GM12878 (cell line): ENCODE data around the gene HOXA10. TPM values are rescaled to one million over a fixed set of nuclear protein-coding genes. Genes with fewer than 3 reads are reported as not detected.

Experiments used
- ATAC-seq: fragments of 200-7000 bp; cut with Tn5 transposase; 3 replicates; pipeline ENCODE4 v1.9.1; 2020; ENCODE audit warnings: mild to moderate bottlenecking, moderate library complexity
- BruUV-seq: library from RNA; stranded (reverse); fragments of 400-500 nt; replicated peaks from 2 replicates; lab custom pipeline; 2021; lab: Mats Ljungman, UMichigan
- CTCF ChIA-PET: fragments of 300-600 bp; sonication (Branson Sonifier 250); formaldehyde crosslinking; extraction: SDS; loops from one replicate; lab custom pipeline; 2021; ENCODE audit warnings: inconsistent platforms; lab: Yijun Ruan, JAX
- POLR2A ChIA-PET: fragments of 350-600 bp; formaldehyde crosslinking; extraction: SDS; loops from one replicate; lab custom pipeline; 2021; ENCODE audit warnings: inconsistent platforms; lab: Charles Lee
- RAD21 ChIA-PET: fragments of 300-600 bp; sonication (Branson Sonifier 250); formaldehyde crosslinking; loops from one replicate; lab custom pipeline; 2023; ENCODE audit warnings: antibody characterized with exemption; ENCODE audit not compliant: unreplicated experiment; lab: Charles Lee
- SMC1A ChIA-PET: fragments of 300-600 bp; sonication (Branson Sonifier 250); formaldehyde crosslinking; loops from one replicate; lab custom pipeline; 2023; ENCODE audit not compliant: unreplicated experiment, uncharacterized antibody; lab: Charles Lee
- DNase-seq: peaks from one replicate; pipeline ENCODE4 v3.0.0-alpha.2; 2011; ENCODE audit warnings: low read depth, low spot score
- FAIRE-seq: peaks from 3 replicates; lab custom pipeline; 2011; peaks lifted over from hg19 to GRCh38; lab: Jason Lieb, UNC
- H2AFZ ChIP-seq: 2 replicates; pipeline ENCODE4 v1.6.0; 2011; ENCODE audit warnings: low read depth, low read length, control low read depth; ENCODE audit not compliant: control insufficient read depth
- H3K27ac ChIP-seq: 2 replicates; pipeline ENCODE4 v1.5.1; 2011; ENCODE audit warnings: control low read depth; ENCODE audit not compliant: control insufficient read depth, insufficient read depth
- H3K27me3 ChIP-seq, 2 experiments: replicated peaks in 1 of 2; 2 replicates each; pipeline versions ENCODE4 v1.6.0 to v1.6.1; 2011; ENCODE audit warnings: low read length in 1 of 2; ENCODE audit not compliant: control insufficient read depth in 2 of 2, insufficient read depth in 2 of 2
- H3K36me3 ChIP-seq, 2 experiments: 2 replicates each; pipeline ENCODE4 v1.5.1; 2011; ENCODE audit warnings: low read length in 1 of 2; ENCODE audit not compliant: control insufficient read depth in 2 of 2, insufficient read depth in 2 of 2
- H3K4me1 ChIP-seq: 2 replicates; pipeline ENCODE4 v1.6.1; 2011; ENCODE audit warnings: mild to moderate bottlenecking, low read length, moderate library complexity, mixed read lengths; ENCODE audit not compliant: control insufficient read depth, insufficient read depth
- H3K4me2 ChIP-seq: 2 replicates; pipeline ENCODE4 v1.6.0; 2011; ENCODE audit warnings: control low read depth; ENCODE audit not compliant: control insufficient read depth, insufficient read depth
- H3K4me3 ChIP-seq: fragments of 200-600 bp; sonication (generic); 2 replicates; pipeline ENCODE4 v1.5.1; 2016
- H3K79me2 ChIP-seq: 2 replicates; pipeline ENCODE4 v1.6.0; 2011; ENCODE audit warnings: low read length; ENCODE audit not compliant: control insufficient read depth, insufficient read depth
- H3K9ac ChIP-seq: 2 replicates; pipeline ENCODE4 v1.8.0; 2011; ENCODE audit warnings: low read length, control low read depth, mixed read lengths; ENCODE audit not compliant: control insufficient read depth, insufficient read depth
- H3K9me3 ChIP-seq: replicated peaks from 3 replicates; pipeline ENCODE4 v1.5.1; 2011; ENCODE audit warnings: mild to moderate bottlenecking, low read length; ENCODE audit not compliant: control insufficient read depth, insufficient read depth
- H4K20me1 ChIP-seq: 2 replicates; pipeline ENCODE4 v1.6.0; 2011; ENCODE audit not compliant: control insufficient read depth, insufficient read depth
- CBFB ChIP-seq: IDR thresholded peaks from 2 replicates; pipeline ENCODE4 v1.6.1; 2016; ENCODE audit warnings: antibody characterized with exemption, low read depth
- CREB1 ChIP-seq: IDR thresholded peaks from 2 replicates; pipeline ENCODE4 v1.6.1; 2012; ENCODE audit warnings: low read depth, mild to moderate bottlenecking, inconsistent platforms
- GABPA ChIP-seq: IDR thresholded peaks from 2 replicates; pipeline ENCODE4 v1.6.1; 2014; ENCODE audit warnings: antibody characterized with exemption, low read depth, mild to moderate bottlenecking, inconsistent platforms
- JUND ChIP-seq: IDR thresholded peaks from 2 replicates; pipeline ENCODE4 v1.6.1; 2012; ENCODE audit warnings: low read depth, mild to moderate bottlenecking, low read length, improper control_type of control experiment, moderate library complexity
- NBN ChIP-seq: fragments of 450-650 bp; IDR thresholded peaks from 2 replicates; pipeline ENCODE4 v1.6.1; 2016
- NR2C2 ChIP-seq: IDR thresholded peaks from 2 replicates; pipeline ENCODE4 v1.6.1; 2011; ENCODE audit warnings: borderline replicate concordance, low read depth; ENCODE audit not compliant: control insufficient read depth, insufficient read length
- TBL1XR1 ChIP-seq: IDR thresholded peaks from 2 replicates; pipeline ENCODE4 v1.6.1; 2012; ENCODE audit warnings: low read depth, low read length, improper control_type of control experiment
- ZNF217 ChIP-seq: fragments of 450-650 bp; IDR thresholded peaks from 2 replicates; pipeline ENCODE4 v1.6.1; 2017; ENCODE audit warnings: antibody characterized with exemption, mild to moderate bottlenecking
- ZNF24 ChIP-seq: fragments of 450-650 bp; IDR thresholded peaks from 2 replicates; pipeline ENCODE4 v1.6.1; 2017; ENCODE audit warnings: antibody characterized with exemption, mild to moderate bottlenecking
- WGBS: methylation state at CpG from one replicate; pipeline ENCODE4 v1.1.6; 2016; ENCODE audit warnings: low lambda C conversion rate; ENCODE audit not compliant: insufficient replicate concordance, insufficient coverage; ENCODE audit errors: missing lambda C conversion rate; 5-methylcytosine and 5-hydroxymethylcytosine counted together
- in situ Hi-C: fragments of 300-500 bp; cut with MboI; formaldehyde crosslinking; loops from 9 replicates; pipeline ENCODE4 v1.14.3; 2018; ENCODE audit warnings: mixed read lengths
- intact Hi-C: fragments of 100-400 bp; cut with micrococcal nuclease; formaldehyde crosslinking; loops from one replicate; pipeline ENCODE4 v1.14.2; 2022; ENCODE audit not compliant: unreplicated experiment
- polyA plus RNA-seq, 11 experiments: library from polyadenylated mRNA; depleted of rRNA in 4 of 11; unstranded in 6 of 11; stranded (reverse) in 5 of 11; fragments of >200 nt; fragmentation: Nextera tagmentation in 4 of 11; fragmentation: Illumina TruSeq in 1 of 11; extraction: Ambion mirVana in 4 of 11; extraction: Trizol in 1 of 11; gene quantifications; 1 replicate in 1 of 11; 2 replicates in 10 of 11; pipeline versions ENCODE4 v1.2.1 to v1.2.3, GENCODE V29; 2011 to 2016; ENCODE audit warnings: inconsistent platforms in 2 of 11, missing spikeins in 2 of 11, low read depth in 1 of 11
- total RNA-seq, 4 experiments: library from RNA; depleted of rRNA in 3 of 4; stranded (reverse); fragments of >200 nt in 3 of 4; fragmentation: Illumina TruSeq in 1 of 4; extraction: Trizol in 1 of 4; gene quantifications; 2 replicates each; pipeline versions ENCODE4 v1.2.1 to v1.2.3, GENCODE V29; 2013 to 2021
- TF ChIP-seq, protein P1 (sequence below): fragments of 450-650 bp; IDR thresholded peaks from 2 replicates; pipeline ENCODE4 v1.6.1; 2018; ENCODE audit warnings: mild to moderate bottlenecking, low read depth, moderate library complexity; ENCODE audit not compliant: partially characterized antibody
- TF ChIP-seq, protein P2 (sequence below): fragments of 450-650 bp; IDR thresholded peaks from 2 replicates; pipeline ENCODE4 v1.6.1; 2016; ENCODE audit warnings: mild to moderate bottlenecking
- TF ChIP-seq, protein P3 (sequence below): IDR thresholded peaks from 2 replicates; pipeline ENCODE4 v1.6.1; 2012; ENCODE audit warnings: mild to moderate bottlenecking, low read depth, low read length

HOXA10 gene
- total and polyA plus RNA-seq, 10 of the 15 experiments (the other 5 are each of a cell fraction or from before 2014, with no cell fraction given) = not detected

DNA sequence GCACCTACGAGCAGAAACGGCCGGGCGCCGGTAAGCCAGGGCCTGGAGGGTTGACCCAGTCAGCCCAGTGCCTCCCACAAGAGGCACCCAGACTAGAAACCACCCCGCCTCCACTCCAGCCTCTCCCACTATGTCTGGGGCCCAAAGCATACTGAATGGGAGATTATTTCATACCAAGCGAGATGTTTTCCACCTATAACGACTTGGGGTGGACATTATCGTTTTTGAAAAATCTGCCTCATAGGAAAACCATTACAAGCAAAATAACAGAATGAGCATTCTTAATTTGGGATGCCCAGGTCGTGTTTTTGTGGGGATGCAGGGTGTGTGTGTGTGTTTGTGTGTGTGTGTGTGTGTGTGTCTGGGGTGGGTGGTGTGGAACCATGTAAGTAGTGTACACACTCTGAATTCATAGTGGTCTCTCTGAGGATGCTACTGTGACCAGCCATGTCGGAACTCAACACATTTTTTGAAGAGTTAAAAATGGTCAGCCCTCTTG lies 28.2 kb downstream of the HOXA10 start (continued):
- TF ChIP-seq, protein P1, sequence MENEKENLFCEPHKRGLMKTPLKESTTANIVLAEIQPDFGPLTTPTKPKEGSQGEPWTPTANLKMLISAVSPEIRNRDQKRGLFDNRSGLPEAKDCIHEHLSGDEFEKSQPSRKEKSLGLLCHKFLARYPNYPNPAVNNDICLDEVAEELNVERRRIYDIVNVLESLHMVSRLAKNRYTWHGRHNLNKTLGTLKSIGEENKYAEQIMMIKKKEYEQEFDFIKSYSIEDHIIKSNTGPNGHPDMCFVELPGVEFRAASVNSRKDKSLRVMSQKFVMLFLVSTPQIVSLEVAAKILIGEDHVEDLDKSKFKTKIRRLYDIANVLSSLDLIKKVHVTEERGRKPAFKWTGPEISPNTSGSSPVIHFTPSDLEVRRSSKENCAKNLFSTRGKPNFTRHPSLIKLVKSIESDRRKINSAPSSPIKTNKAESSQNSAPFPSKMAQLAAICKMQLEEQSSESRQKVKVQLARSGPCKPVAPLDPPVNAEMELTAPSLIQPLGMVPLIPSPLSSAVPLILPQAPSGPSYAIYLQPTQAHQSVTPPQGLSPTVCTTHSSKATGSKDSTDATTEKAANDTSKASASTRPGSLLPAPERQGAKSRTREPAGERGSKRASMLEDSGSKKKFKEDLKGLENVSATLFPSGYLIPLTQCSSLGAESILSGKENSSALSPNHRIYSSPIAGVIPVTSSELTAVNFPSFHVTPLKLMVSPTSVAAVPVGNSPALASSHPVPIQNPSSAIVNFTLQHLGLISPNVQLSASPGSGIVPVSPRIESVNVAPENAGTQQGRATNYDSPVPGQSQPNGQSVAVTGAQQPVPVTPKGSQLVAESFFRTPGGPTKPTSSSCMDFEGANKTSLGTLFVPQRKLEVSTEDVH = no peak
- TF ChIP-seq, all 136 proteins: peak for 0

DNA sequence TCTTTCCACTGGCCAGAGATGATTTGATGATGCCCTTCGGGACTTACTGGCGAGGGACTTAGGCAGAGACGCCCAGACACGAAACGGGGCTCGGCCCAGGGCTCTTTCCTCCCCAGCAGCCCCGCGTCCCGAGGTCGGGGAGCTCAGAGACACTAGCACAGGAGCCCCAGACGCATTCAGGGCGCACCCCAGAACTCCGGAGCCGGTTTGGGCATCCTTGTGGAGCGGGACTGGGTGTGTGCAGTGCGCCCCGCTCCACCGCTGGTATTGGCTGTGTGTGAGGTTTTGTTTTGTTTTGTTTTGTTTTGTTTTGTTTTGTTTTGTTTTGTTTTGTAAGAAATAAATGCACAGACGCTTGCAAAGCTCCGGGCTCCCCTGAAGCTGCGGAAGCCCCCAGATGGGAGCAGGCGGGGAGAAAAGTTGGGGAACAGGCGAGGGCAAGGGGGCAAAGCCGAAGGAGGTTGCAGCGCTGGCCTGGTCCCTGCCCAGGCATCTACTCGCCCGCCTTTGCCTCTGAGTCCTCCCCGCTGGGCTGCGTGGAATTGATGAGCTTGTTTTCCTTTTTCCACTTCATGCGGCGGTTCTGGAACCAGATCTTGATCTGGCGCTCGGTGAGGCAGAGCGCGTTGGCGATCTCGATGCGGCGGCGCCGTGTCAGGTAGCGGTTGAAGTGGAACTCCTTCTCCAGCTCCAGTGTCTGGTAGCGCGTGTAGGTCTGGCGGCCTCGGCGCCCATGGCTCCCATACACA lies 28.8 kb downstream of the HOXA10 start:
- ATAC-seq (no peak), FAIRE-seq (no peak), DNase-seq (no peak)
- H3K79me2 ChIP-seq = no peaks in the 10 kb centered on the region
- no peaks in the 10 kb centered on the region; the same call in 2 of the 3 replicates for H3K9me3 ChIP-seq
- no peaks in the 10 kb centered on the region for H4K20me1 ChIP-seq
- no peaks in the 10 kb centered on the region for H3K4me1 ChIP-seq
- ChIA-PET CTCF (interaction anchor here (0.8 kb wide), 1 partner anchor 465 kb away, joined by 3 read pairs; no protein-coding TSS in a partner anchor), RAD21 (interaction anchor here (0.5 kb wide), 1 partner anchor 78 kb away, joined by 3 read pairs; no protein-coding TSS in a partner anchor), POLR2A (no interaction called here), SMC1A (no interaction called here)
- H2AFZ ChIP-seq = no peak overlapping the region
- no peak overlapping the region for H3K9ac ChIP-seq
- no peak overlapping the region for H3K4me2 ChIP-seq
- 87% methylated on average over 47 of the region's 47 CpGs for WGBS
- intact Hi-C loops (no loop called here), in situ Hi-C loops (no loop called here)
- H3K27ac ChIP-seq = no peak overlapping the region
- H3K27me3 ChIP-seq = peaks cover 8 to 22% of the 10 kb centered on the region in 2 experiments
- no TSS peak for BruUV-seq
- H3K4me3 ChIP-seq = no peak overlapping the region
- H3K36me3 ChIP-seq = no peaks in the 10 kb centered on the region
- TF ChIP-seq, protein P2, sequence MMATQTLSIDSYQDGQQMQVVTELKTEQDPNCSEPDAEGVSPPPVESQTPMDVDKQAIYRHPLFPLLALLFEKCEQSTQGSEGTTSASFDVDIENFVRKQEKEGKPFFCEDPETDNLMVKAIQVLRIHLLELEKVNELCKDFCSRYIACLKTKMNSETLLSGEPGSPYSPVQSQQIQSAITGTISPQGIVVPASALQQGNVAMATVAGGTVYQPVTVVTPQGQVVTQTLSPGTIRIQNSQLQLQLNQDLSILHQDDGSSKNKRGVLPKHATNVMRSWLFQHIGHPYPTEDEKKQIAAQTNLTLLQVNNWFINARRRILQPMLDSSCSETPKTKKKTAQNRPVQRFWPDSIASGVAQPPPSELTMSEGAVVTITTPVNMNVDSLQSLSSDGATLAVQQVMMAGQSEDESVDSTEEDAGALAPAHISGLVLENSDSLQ = no peak
- TF ChIP-seq, protein P3, sequence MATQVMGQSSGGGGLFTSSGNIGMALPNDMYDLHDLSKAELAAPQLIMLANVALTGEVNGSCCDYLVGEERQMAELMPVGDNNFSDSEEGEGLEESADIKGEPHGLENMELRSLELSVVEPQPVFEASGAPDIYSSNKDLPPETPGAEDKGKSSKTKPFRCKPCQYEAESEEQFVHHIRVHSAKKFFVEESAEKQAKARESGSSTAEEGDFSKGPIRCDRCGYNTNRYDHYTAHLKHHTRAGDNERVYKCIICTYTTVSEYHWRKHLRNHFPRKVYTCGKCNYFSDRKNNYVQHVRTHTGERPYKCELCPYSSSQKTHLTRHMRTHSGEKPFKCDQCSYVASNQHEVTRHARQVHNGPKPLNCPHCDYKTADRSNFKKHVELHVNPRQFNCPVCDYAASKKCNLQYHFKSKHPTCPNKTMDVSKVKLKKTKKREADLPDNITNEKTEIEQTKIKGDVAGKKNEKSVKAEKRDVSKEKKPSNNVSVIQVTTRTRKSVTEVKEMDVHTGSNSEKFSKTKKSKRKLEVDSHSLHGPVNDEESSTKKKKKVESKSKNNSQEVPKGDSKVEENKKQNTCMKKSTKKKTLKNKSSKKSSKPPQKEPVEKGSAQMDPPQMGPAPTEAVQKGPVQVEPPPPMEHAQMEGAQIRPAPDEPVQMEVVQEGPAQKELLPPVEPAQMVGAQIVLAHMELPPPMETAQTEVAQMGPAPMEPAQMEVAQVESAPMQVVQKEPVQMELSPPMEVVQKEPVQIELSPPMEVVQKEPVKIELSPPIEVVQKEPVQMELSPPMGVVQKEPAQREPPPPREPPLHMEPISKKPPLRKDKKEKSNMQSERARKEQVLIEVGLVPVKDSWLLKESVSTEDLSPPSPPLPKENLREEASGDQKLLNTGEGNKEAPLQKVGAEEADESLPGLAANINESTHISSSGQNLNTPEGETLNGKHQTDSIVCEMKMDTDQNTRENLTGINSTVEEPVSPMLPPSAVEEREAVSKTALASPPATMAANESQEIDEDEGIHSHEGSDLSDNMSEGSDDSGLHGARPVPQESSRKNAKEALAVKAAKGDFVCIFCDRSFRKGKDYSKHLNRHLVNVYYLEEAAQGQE = no peak
- TF ChIP-seq ZNF24 (no peak), CREB1 (no peak), JUND (no peak), TBL1XR1 (no peak), ZNF217 (no peak), NBN (no peak), GABPA (no peak), CBFB (no peak), NR2C2 (no peak)
